ENCODE data around the gene CRYAA.
"Not testable (repeated sequence)": the region's sequence is repeated elsewhere in the genome, so short reads cannot be mapped to it uniquely, and the experiment has no call there.

The CRYAA gene

GRCh38 chr21:43177043-43177906 is 8.5 kb downstream of the CRYAA start:
- DNase-seq = not testable (repeated sequence)

DNA sequence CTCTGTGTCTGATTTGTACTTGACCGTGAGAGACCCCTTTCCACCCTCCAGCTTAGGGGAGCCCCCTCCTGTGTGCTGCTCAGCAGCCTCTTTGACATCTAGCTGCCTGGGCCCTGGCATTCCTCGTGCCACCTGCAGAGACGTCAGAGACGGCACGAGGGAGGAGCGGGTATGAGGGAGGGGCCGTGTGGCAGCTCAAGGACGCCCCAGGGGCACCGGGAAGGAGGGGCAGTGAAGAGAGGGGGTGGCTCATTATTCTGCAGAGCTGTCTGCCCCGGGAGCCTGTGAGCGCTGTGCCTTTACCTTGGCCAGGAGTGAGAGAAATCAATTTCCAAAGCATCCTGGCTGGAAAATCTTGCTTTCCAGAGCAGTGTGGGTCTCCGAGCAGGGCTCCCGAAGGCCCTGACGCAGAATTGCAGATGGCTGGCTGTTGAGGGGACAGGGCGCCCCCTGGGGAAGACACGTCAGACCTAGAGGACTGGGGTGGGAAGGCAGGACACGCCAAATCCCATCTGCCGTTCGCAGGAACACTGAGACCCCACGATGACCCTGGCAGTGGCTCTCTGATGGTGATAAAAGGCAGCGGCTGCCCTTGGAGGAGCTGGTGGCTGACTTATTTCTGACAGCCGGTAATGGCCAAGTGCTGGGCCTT is 9.5 kb downstream of the CRYAA start:
- not testable (repeated sequence) for DNase-seq

DNA sequence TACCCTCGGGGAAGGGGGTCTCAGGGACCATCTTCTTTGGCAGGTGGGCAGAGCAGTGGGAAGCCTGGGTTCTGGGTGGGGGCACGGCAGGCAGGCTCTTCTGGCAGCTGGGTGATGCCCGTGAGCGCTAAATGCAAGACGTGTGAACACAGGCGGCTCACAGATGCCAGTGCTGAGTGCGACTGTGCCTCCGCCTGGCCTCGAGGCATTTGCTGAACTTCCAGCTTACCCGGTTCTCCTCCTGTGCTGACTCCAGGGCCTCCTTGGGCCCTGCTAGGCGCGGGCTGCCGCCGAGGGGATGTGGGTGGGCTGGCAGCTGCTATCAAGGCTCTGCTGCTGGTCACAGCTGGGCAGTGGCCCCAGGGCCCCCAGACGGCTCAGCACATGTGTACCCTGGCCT is 12.2 kb downstream of the CRYAA start:
- DNase-seq = not testable (repeated sequence)

- DNase-seq = not testable (repeated sequence)
These were observed 18.5 kb downstream of the CRYAA start for GRCh38 chr21:43187268-43187667.

DNA sequence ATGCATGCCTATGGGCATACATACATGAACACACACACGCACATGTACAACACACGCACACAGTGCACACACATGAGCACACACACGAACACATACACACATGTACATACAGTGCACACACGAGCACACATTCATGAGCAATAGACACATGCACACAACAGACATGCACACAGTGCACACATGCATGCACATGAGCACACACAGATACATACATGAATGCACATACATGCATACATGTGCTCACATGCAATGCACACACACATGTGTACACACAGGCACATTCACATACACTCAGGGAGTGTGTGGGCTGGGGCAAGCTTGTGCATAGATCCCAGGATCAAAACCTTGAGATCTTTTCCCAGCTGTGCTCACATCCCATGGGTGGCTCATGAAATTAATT is 18.9 kb downstream of the CRYAA start:
- no peak for DNase-seq

DNA sequence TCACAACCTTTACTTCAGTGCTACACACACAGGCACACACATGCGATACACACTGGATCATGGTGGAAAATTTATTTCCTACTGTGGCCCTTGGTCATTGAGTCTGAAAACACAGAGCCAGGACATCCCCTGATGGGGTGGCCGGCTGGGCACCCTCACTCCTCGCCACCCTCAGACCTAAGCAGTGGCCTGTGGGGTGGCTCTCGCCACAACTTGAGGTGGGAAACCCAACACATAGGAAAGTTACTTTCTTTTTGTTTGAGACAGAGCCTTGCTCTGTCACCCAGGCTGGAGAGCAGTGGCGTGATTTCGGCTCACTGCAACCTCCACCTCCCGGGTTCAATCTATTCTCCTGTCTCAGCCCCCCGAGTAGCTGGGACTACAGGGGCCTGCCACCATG is 19.4 kb downstream of the CRYAA start:
- DNase-seq = no peak

DNA sequence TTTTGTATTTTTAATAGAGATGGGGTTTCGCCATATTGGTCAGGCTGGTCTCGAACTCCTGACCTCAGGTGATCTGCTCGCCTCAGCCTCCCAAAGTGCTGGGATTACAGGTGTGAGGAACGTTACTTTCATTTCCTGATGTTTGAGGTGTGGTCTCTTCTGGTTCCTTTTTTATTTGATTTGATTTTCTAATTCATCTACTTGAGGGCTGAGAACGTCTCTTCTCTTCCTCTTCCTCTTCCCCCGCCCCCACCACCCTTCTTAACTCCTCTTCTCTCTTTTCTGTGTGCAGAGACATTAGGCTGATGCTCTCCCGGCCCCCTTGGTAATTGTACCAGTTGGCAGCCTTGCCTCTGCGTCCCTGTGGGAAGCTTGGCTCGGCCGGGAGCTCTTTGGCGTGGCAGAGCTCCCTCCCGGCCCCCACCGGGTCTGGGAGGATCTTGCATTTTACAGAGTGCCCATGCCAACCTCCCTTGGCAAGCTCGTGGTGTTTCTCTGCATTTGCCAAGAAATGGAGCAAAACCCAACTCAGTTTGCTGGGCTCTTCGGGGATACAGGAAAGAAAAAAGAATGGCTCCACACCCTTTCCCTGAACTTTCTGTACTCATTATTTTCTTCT is 19.9 kb downstream of the CRYAA start:
- DNase-seq = no peak

DNA sequence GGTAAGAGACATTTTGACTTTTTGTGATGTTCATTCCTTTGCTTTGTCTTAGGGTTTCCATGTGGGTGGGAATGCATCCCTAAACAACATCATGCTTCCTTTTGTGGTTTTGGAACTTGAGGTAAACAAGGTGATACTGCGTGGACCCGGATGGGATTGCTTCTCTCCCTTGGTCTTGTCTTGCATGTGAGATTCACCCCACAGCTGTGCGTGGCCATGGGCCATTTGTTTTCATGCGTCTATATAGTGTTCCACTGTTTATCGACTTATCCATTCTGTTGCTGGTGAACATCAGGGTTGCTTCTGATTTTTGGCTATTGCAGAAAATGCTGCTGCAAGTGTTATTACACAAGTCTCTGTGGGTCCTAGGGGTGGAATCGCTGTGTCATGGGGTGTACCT is 21.1 kb downstream of the CRYAA start:
- no peak for DNase-seq

DNA sequence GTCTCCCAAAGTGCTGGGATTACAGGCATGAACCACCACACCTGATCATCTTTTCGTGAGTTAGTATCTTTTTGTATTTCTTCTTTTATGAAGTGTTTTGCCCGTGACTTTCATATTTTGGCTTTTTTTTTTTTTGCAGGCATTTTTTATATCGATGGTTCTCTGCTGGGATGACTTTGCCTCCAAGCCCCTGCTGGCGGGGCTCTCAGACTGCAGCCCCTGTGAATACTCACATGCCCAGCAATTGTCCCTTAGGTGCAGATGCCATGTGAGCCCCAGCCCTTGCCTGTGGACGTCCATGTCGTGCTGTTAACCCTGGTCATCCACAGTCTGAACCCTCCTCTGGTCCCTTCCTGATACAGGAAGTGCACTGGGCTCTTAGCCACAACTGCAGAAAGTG is 21.7 kb downstream of the CRYAA start:
- DNase-seq = no peak

- no peak for DNase-seq
These were observed 22.1 kb downstream of the CRYAA start for GRCh38 chr21:43190951-43191350.

- no peak for DNase-seq
These were observed 22.7 kb downstream of the CRYAA start for GRCh38 chr21:43191521-43191920.

- no peak for DNase-seq
These were observed 23.2 kb downstream of the CRYAA start for GRCh38 chr21:43191971-43192370.

DNA sequence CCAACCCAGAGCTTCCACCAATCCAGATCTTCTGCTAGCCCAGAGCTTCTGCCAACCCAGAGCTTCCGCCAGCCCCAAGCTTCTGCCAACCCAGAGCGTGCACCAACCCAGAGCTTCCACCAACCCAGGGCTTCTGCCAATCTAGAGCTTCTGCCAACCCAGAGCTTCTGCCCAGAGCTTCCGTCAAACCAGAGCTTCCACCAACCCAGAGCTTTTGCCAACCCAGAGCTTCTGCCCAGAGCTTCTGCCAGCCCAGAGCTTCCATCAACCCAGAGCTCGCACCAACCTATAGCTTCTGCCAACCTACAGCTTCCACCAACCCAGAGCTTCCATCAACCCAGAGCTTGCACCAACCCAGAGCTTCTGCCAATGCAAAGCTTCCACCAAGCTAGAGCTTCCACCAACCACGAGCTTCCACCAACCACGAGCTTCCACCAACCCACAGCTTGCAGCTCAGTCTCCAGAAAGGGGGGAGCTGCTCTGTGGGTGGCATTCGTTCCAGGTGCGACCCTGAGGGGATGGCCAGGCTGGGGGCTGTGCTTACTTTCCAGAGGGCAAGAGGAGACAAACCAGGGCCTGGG is 23.8 kb downstream of the CRYAA start:
- DNase-seq = no peak

GRCh38 chr21:43193088-43193650 is 24.4 kb downstream of the CRYAA start:
- DNase-seq = no peak

- no peak for DNase-seq
These were observed 25.0 kb downstream of the CRYAA start for GRCh38 chr21:43193651-43194302.

DNA sequence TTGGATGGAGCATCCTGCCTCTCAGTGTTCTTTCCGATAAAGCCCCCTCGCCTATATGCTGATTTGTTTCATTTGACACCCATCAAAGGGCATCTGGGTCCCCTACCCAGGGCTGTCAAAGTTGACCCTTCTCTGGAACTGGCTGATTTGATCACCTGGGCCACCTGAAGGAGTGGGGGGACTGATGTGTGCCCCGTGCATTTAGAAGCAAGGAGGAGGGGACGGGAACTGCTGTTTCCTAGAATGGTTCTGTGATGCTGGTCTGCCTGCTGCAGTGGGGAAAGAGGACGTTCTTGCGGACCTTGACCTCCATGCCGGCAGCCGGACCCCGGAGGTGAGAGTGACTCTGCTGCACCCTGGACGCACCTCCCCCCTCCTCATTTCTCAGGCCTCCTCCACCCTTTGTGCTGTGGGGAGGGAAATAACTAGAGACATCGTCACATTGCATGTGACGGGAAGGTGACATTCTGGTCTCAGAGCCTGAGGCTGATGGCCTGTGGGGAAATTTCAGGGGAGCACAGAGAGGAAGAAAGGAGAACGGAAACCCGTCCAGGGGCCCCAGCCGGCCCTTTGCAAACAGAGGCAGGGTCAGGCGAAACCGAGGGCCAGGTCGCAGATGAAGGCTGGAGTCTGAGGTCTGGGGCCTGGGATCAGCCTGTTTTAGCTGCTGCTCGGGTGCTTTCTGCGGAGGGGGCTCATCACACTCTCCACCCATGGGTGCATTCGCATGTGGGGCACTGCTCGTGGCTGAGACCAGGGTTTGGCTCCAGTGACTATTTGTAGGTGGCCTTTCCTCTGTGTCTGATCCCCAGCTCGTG is 25.7 kb downstream of the CRYAA start:
- no peak for DNase-seq

DNA sequence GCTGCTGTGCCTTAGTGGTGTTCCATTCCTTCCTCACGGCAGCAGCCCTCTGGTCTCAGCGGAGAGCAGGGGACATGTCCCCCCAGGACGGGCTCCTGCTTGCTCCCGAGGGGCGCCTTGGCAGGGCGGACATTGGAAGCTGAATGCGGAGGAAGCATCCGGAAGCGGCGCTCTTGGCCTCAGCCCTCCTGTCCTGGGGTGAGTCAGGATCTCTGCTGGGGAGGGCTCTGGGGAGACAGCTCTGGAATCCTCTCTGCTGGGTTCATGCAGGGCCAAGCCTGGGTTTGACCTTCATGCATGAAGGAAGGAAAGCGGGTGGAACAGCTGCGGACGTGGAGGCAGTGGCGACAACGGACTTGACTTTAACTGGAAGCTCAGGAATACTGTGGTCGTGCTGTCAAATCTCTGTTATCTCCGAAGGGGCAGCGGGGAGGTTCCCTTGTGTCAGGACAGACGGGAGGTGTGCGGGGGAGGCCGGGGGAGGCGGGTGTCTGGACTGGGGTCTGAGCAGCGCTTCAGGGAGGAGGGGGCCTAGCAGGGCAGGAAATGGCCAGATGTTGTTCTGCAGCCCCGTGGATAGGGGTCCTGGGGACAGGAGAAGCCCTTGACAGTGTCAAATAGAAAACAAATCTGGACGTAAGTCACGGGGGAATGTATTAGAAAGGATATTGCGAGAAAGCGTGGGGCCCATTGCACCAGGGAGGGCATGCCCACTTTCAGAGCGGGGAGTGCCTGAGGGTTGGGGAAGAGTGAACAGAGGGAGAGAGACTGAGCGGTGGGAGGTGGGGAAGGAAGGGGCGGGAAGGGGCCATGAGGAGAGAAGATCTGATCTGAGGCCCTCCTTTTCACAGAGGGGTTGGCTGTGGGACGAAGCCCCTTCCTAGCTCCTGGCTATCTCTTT is 26.6 kb downstream of the CRYAA start:
- no peak for DNase-seq

DNA sequence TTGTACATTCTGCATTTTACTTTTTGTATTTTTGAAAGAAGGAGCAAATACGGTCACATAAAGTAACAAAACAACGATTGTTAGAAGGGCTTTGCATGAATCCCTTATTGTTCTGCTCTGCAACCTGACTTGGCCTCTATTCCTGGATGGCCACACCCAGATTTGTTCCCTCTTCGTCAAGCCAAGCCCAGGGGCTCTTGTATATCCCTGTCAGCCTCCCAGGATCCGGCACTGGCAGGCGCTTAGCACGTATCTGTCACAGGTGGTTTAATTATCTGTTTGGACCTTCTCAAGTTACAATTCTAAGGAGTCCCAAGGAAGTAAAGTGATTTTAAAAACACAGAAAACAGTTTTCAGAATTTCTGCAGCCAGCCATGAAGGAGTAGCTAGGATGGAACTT is 28.0 kb downstream of the CRYAA start:
- DNase-seq = no peak

- DNase-seq = no peak
These were observed 29.6 kb downstream of the CRYAA start for GRCh38 chr21:43198376-43198775.

DNA sequence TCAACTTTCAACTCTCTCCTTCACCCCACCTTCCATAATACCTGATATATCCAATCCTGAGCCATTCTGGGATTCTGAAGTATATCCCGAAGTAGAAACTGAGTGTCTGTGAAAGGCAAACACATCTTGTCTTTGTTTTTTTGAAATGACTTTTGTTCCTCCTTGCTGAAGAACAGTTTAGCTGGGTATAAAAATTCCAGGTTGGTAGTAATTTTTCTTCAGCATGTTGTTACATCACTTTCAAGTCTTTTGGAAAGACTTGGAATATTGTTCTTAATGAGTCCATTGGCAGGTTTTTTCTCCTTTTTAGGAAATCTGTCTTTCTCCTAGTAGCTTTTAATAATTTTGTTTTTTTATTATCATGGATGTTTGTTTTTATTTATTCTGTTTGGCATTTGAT is 32.7 kb downstream of the CRYAA start:
- DNase-seq = no peak

DNA sequence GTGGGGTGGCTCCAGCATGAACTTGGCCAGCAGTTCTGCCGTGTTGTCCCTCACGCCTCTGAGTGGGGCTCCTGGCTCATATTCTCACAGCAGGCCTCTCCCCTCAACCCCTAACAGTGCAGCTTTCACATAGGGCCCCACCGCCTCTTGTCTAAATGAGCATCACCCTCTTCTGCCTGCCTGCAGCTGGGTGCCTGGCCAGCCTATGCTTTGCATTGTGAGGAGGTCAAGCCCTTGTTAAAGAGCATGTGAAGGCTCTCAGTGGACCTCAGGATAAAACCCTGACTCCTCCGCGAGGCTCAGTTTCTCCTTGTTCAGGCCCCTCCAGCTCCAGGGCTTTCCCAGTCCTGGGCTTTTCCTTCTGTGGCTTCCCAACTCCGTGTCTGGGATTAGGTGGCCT is 34.8 kb downstream of the CRYAA start:
- no peak for DNase-seq
